H9 (cell line): ENCODE results near the gene SLC39A7. TPM values are rescaled to one million over a fixed set of nuclear protein-coding genes. Genes with fewer than 3 reads are reported as not detected.
A peak's percentile ranks its signal among the peaks of the same experiment; 100 is the strongest.

Experiments used
- DNase-seq: peaks from one replicate; pipeline ENCODE4 v3.0.0-alpha.2; 2017
- H2AFZ ChIP-seq: one replicate; pipeline ENCODE4 v1.6.1; 2013; ENCODE audit warnings: mild to moderate bottlenecking, low read length, control low read depth, moderate library complexity
- H2AK5ac ChIP-seq: 2 replicates; pipeline ENCODE4 v1.6.1; 2013; ENCODE audit warnings: low read length, control low read depth, mixed read lengths; ENCODE audit not compliant: insufficient read length
- H2BK120ac ChIP-seq: one replicate; pipeline ENCODE4 v1.6.1; 2013; ENCODE audit warnings: low read depth, mild to moderate bottlenecking, low read length, control low read depth, inconsistent platforms; ENCODE audit not compliant: poor library complexity, severe bottlenecking
- H2BK12ac ChIP-seq: 2 replicates; pipeline ENCODE4 v1.6.1; 2013; ENCODE audit warnings: low read length, control low read depth, mixed read lengths, low read depth; ENCODE audit not compliant: insufficient read length
- H2BK15ac ChIP-seq: 2 replicates; pipeline ENCODE4 v1.6.1; 2013; ENCODE audit warnings: low read depth, low read length, control low read depth
- H2BK20ac ChIP-seq: one replicate; pipeline ENCODE4 v1.6.1; 2013; ENCODE audit warnings: low read depth, mild to moderate bottlenecking, low read length, control low read depth, inconsistent platforms; ENCODE audit not compliant: poor library complexity, severe bottlenecking
- H2BK5ac ChIP-seq: 2 replicates; pipeline ENCODE4 v1.6.1; 2013; ENCODE audit warnings: low read length, control low read depth, mixed read lengths; ENCODE audit not compliant: insufficient read length
- H3K14ac ChIP-seq: 2 replicates; pipeline ENCODE4 v1.6.1; 2013; ENCODE audit warnings: low read length, control low read depth; ENCODE audit not compliant: insufficient read depth
- H3K18ac ChIP-seq: 2 replicates; pipeline ENCODE4 v1.6.1; 2013; ENCODE audit warnings: low read depth, mild to moderate bottlenecking, mixed read lengths, low read length, control low read depth; ENCODE audit not compliant: insufficient read length
- H3K23ac ChIP-seq: 2 replicates; pipeline ENCODE4 v1.6.1; 2013; ENCODE audit warnings: low read length, control low read depth, mixed read lengths, low read depth; ENCODE audit not compliant: insufficient read length
- H3K23me2 ChIP-seq: 2 replicates; pipeline ENCODE4 v1.6.1; 2013; ENCODE audit warnings: low read depth, mild to moderate bottlenecking, mixed read lengths, low read length, control low read depth; ENCODE audit not compliant: insufficient read length, poor library complexity, severe bottlenecking
- H3K27ac ChIP-seq: 2 replicates; pipeline ENCODE4 v1.5.1; 2013; ENCODE audit warnings: low read length, control low read depth, mixed read lengths, low read depth; ENCODE audit not compliant: insufficient read length
- H3K27me3 ChIP-seq: 2 replicates; pipeline ENCODE4 v1.6.1; 2013; ENCODE audit warnings: low read length, control low read depth, inconsistent platforms; ENCODE audit not compliant: insufficient read depth
- H3K4ac ChIP-seq: 2 replicates; pipeline ENCODE4 v1.6.1; 2013; ENCODE audit warnings: low read depth, mild to moderate bottlenecking, control low read depth, inconsistent platforms, low read length, moderate library complexity
- H3K4me1 ChIP-seq: 2 replicates; pipeline ENCODE4 v1.6.1; 2013; ENCODE audit warnings: low read length, control low read depth, inconsistent platforms; ENCODE audit not compliant: insufficient read depth
- H3K4me2 ChIP-seq: 2 replicates; pipeline ENCODE4 v1.6.1; 2013; ENCODE audit warnings: low read length, control low read depth, mixed read lengths; ENCODE audit not compliant: insufficient read length, insufficient read depth
- H3K56ac ChIP-seq: 2 replicates; pipeline ENCODE4 v1.6.1; 2013; ENCODE audit warnings: low read depth, mild to moderate bottlenecking, mixed read lengths, low read length, control low read depth; ENCODE audit not compliant: insufficient read length
- H3K79me1 ChIP-seq: 2 replicates; pipeline ENCODE4 v1.6.1; 2013; ENCODE audit warnings: low read depth, mild to moderate bottlenecking, moderate library complexity, low read length, control low read depth, inconsistent platforms; ENCODE audit not compliant: insufficient read depth, poor library complexity, severe bottlenecking
- H3K79me2 ChIP-seq: 2 replicates; pipeline ENCODE4 v1.6.1; 2013; ENCODE audit warnings: low read length, control low read depth, inconsistent platforms; ENCODE audit not compliant: insufficient read depth
- H3K9ac ChIP-seq: 2 replicates; pipeline ENCODE4 v1.6.1; 2013; ENCODE audit warnings: low read length, control low read depth, mixed read lengths; ENCODE audit not compliant: insufficient read length; ENCODE audit errors: extremely low read depth
- H3K9me3 ChIP-seq: one replicate; pipeline ENCODE4 v1.6.1; 2013; ENCODE audit warnings: low read depth, low read length, inconsistent platforms; ENCODE audit not compliant: control insufficient read depth
- H3T11ph ChIP-seq: one replicate; pipeline ENCODE4 v1.6.1; 2013; ENCODE audit warnings: mild to moderate bottlenecking, low read length, control low read depth, inconsistent platforms
- H4K20me1 ChIP-seq: one replicate; pipeline ENCODE4 v1.6.1; 2013; ENCODE audit not compliant: control insufficient read depth, insufficient read length, insufficient read depth
- H4K5ac ChIP-seq: 2 replicates; pipeline ENCODE4 v1.6.1; 2013; ENCODE audit warnings: low read depth, mild to moderate bottlenecking, mixed read lengths, low read length, control low read depth; ENCODE audit not compliant: insufficient read length
- H4K8ac ChIP-seq: replicated peaks from 2 replicates; pipeline ENCODE4 v1.6.1; 2013; ENCODE audit warnings: low read length, control low read depth, mixed read lengths, low read depth; ENCODE audit not compliant: insufficient read length
- H4K91ac ChIP-seq: 2 replicates; pipeline ENCODE4 v1.6.1; 2013; ENCODE audit warnings: low read depth, mild to moderate bottlenecking, moderate library complexity, mixed read lengths, low read length, control low read depth; ENCODE audit not compliant: insufficient read length
- H3K27ac Mint-ChIP-seq, 3 experiments: 2 replicates in 2 of 3; 3 replicates in 1 of 3; pipeline ENCODE4 v1.8.0; 2020 to 2021; ENCODE audit warnings: mixed read lengths in 3 of 3, mild to moderate bottlenecking in 1 of 3, moderate library complexity in 1 of 3
- H3K27me3 Mint-ChIP-seq: 2 replicates; pipeline ENCODE4 v1.8.0; 2021; ENCODE audit warnings: low read depth, mild to moderate bottlenecking, moderate library complexity, mixed read lengths
- H3K36me3 Mint-ChIP-seq, 3 experiments: 2 replicates in 2 of 3; 3 replicates in 1 of 3; pipeline ENCODE4 v1.8.0; 2020 to 2021; ENCODE audit warnings: low read depth in 3 of 3, mixed read lengths in 3 of 3; ENCODE audit not compliant: insufficient read depth in 1 of 3
- H3K4me1 Mint-ChIP-seq, 2 experiments: 2 replicates each; pipeline ENCODE4 v1.8.0; 2020; ENCODE audit warnings: mixed read lengths in 2 of 2
- H3K4me3 Mint-ChIP-seq, 2 experiments: 2 replicates in 1 of 2; 3 replicates in 1 of 2; pipeline ENCODE4 v1.8.0; 2020 to 2021; ENCODE audit warnings: mild to moderate bottlenecking in 2 of 2, mixed read lengths in 2 of 2, moderate library complexity in 1 of 2
- H3K9me3 Mint-ChIP-seq, 2 experiments: 2 replicates in 1 of 2; 3 replicates in 1 of 2; pipeline ENCODE4 v1.8.0; 2020; ENCODE audit warnings: mild to moderate bottlenecking in 2 of 2, mixed read lengths in 2 of 2, moderate library complexity in 1 of 2
- CTCF ChIP-seq: fragments of 200-600 bp; sonication (generic); conservative IDR thresholded peaks from 3 replicates; pipeline ENCODE4 v1.8.0; 2021; ENCODE audit warnings: antibody characterized with exemption, mild to moderate bottlenecking
- WGBS: extraction: QIAGEN DNeasy Blood & Tissue Kit; methylation state at CpG from one replicate; pipeline ENCODE4 v1.1.7; 2013; ENCODE audit warnings: missing lambda C conversion rate, low lambda C conversion rate, mixed read lengths; ENCODE audit not compliant: insufficient read length; ENCODE audit errors: extremely low coverage; 5-methylcytosine and 5-hydroxymethylcytosine counted together
- total RNA-seq: library from RNA; stranded (reverse); gene quantifications from 2 replicates; pipeline ENCODE4 v1.2.1, GENCODE V29; 2021

Gene SLC39A7
- total RNA-seq, 1 experiment from 2014 or later, result 107 TPM

GRCh38 chr6:33197431-33198048 lies 3.1 kb upstream of the SLC39A7 start:
- Mint-ChIP-seq H3K36me3 (peaks cover 27 to 48% (median 37%) of the 10 kb centered on the region in 3 experiments; a peak in 6 of 7 replicates), H3K9me3 (no peaks in the 10 kb centered on the region; a peak in 2 of 5 replicates), H3K4me1 (peaks cover 30 to 37% of the 10 kb centered on the region in 2 experiments), H3K27me3 (peaks cover 7% of the 10 kb centered on the region), H3K4me3 (peak overlapping the region; percentile 28 to 44; a peak in 3 of 5 replicates), H3K27ac (peak overlapping the region in 2 of 3 experiments; percentile 45 to 48; a peak in 3 of 7 replicates)
- H2BK5ac ChIP-seq, result no peak overlapping the region
- no peaks in the 10 kb centered on the region for H3K9me3 ChIP-seq
- no peak overlapping the region for H3K23ac ChIP-seq
- DNase-seq, result peak; percentile 72
- peaks cover 14% of the 10 kb centered on the region for H3K23me2 ChIP-seq
- H2AK5ac ChIP-seq, result no peak overlapping the region
- H3K4ac ChIP-seq, result no peak overlapping the region
- H4K8ac ChIP-seq, result no peak overlapping the region
- H3K79me2 ChIP-seq, result peaks cover 4% of the 10 kb centered on the region; the same call in 1 of the 2 replicates
- H2BK15ac ChIP-seq, result no peak overlapping the region
- no CpG with 5 or more reads among the region's 12 CpGs for WGBS
- H3K4me1 ChIP-seq, result peaks cover 9% of the 10 kb centered on the region; the same call in 1 of the 2 replicates
- H3K27ac ChIP-seq, result no peak overlapping the region
- no peak overlapping the region for H3T11ph ChIP-seq
- TF ChIP-seq CTCF, result peak; percentile 86
- no peak overlapping the region for H2BK12ac ChIP-seq
- H3K4me2 ChIP-seq, result no peak overlapping the region
- H2AFZ ChIP-seq, result no peak overlapping the region
- H3K9ac ChIP-seq, result no peak overlapping the region
- no peak overlapping the region for H4K5ac ChIP-seq
- no peaks in the 10 kb centered on the region; the same call in 1 of the 2 replicates for H3K27me3 ChIP-seq
- H3K14ac ChIP-seq, result no peak overlapping the region
- no peaks in the 10 kb centered on the region for H3K79me1 ChIP-seq
- H3K56ac ChIP-seq, result no peak overlapping the region
- H4K91ac ChIP-seq, result no peak overlapping the region
- H4K20me1 ChIP-seq, result no peaks in the 10 kb centered on the region
- H3K18ac ChIP-seq, result no peak overlapping the region
- H2BK120ac ChIP-seq, result no peak overlapping the region
- no peak overlapping the region for H2BK20ac ChIP-seq
